SIG-M5 (cell line): Measurements from ENCODE around the gene ZNF557.

Source experiments
- DNase-seq: peaks from one replicate; lab custom pipeline; 2025; lab: John Stamatoyannopoulos, UW

ZNF557 gene

GRCh38 chr19:7126132-7126531, 56.6 kb downstream of the ZNF557 start:
- DNase-seq: no peak

GRCh38 chr19:7130043-7130442, 60.5 kb downstream of the ZNF557 start:
- no peak for DNase-seq

GRCh38 chr19:7132054-7132453, 62.6 kb downstream of the ZNF557 start:
- no peak for DNase-seq

- no peak for DNase-seq
Measured at GRCh38 chr19:7137120-7137519, 67.6 kb downstream of the ZNF557 start.
